Omental fat pad (tissue), 4 donors: ENCODE results near the gene UBD. TPM values are rescaled to one million over a fixed set of nuclear protein-coding genes. Genes with fewer than 3 reads are reported as not detected.

ENCODE experiments used
- ATAC-seq: fragments of 150-250 bp; one replicate; pipeline ENCODE4 v1.9.1; 2016; ENCODE audit warnings: mild to moderate bottlenecking, moderate library complexity; ENCODE audit not compliant: low FRiP score
- DNase-seq: peaks from one replicate; pipeline ENCODE4 v3.0.0-alpha.2; 2019; ENCODE audit warnings: low spot score
- CTCF ChIP-seq, 3 donors: fragments of 450-650 bp; IDR thresholded peaks; one replicate each; pipeline ENCODE4 v1.5.1; 2016 to 2017; ENCODE audit warnings: antibody characterized with exemption in 3 of 3, mild to moderate bottlenecking in 3 of 3, moderate library complexity in 2 of 3
- total RNA-seq, 4 donors: library from RNA; depleted of rRNA; stranded (reverse); fragments of >200 nt; gene quantifications; one replicate each; pipeline ENCODE4 v1.1.0, GENCODE V29; 2016

Gene UBD
- total RNA-seq, 4 donors from 2014 or later, result 1.1 to 4.9 TPM; not detected in 2

- DNase-seq, result no peak
- no peak for TF ChIP-seq CTCF (IDR thresholded peaks at IDR 0.05)
- ATAC-seq, result no peak
Observed at GRCh38 chr6:29563435-29563965, 4.0 kb upstream of the UBD start.

- TF ChIP-seq CTCF (IDR thresholded peaks at IDR 0.05), result no peak
- DNase-seq (no peak), ATAC-seq (no peak)
Observed at GRCh38 chr6:29561606-29562181, 2.2 kb upstream of the UBD start.

DNA sequence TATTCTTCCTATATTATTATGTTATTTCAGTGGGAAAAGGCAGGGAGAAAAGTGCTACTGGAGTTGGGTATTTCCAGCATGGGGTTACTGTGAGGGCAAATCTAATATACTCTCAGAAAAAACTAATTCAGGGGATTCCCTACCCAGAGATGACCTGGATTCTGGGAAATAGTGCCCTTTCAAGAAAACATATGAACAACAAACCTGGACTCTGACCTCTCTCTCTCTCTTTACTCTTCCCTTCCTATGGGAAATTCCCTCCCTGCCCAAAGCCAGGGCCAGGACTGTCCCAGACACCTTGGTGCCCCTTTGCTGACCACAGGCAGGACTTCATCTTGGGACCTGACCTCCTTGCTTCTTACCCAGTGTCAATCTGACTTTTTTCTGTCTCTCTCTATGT, 1.6 kb upstream of the UBD start:
- no peak for TF ChIP-seq CTCF (IDR thresholded peaks at IDR 0.05)
- no peak for DNase-seq
- ATAC-seq, result no peak

DNA sequence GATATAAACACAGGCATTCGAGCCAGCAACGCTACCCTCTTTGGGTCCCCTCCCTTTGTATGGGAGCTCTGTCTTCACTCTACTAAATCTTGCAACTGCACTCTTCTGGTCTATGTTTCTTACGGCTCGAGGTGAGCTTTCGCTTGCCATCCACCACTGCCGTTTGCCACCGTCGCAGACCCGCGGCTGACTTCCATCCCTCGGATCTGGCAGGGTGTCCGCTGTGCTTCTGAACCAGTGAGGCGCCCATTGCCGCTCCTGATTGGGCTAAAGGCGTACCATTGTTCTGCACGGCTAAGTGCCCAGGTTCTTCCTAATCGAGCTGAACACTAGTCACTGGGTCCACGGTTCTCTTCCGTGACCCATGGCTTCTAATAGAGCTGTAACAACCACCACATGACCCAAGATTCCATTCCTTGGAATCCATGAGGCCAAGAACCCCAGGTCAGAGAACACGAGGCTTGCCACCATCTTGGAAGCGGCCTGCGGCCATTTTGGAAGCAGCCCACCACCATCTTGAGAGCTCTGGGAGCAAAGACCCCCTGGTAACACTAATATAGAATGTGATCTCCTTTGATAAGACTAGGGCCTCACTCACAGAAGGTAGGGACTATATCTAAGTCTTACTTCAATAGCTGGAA, 973 bp downstream of the UBD start:
- ATAC-seq, result no peak
- no peak for DNase-seq
- no peak for TF ChIP-seq CTCF (IDR thresholded peaks at IDR 0.05)

DNA sequence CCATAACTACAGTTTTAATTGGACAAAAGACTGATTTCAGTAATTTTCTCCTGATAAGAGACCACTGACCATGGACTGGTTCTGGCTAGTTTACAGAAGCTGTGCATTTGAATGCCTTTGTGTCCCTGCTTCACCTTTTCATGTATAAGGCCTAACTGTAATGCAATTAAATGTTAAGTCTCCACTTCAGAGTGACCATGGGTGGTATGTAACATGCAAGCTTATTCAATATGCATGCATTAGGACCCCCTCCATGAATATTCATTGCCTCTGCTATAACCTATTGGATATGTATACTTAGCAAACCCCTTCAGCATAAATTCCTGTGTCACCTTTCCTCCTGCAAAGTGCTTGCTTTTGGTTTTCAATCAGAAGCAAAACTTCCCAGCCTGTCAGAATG, 2.2 kb downstream of the UBD start:
- ATAC-seq, result no peak
- no peak for TF ChIP-seq CTCF (IDR thresholded peaks at IDR 0.05)
- no peak for DNase-seq

GRCh38 chr6:29554764-29555163, 4.8 kb downstream of the UBD start:
- no peak for DNase-seq

More at GRCh38 chr6:29554764-29555163, 4.8 kb downstream of the UBD start:
- no peak for TF ChIP-seq CTCF (IDR thresholded peaks at IDR 0.05)
- ATAC-seq, result no peak
